Measurements from ENCODE around the gene THAP3.
"Not testable (repeated sequence)": the region's sequence is repeated elsewhere in the genome, so short reads cannot be mapped to it uniquely, and the experiment has no call there.

The THAP3 gene

GRCh38 chr1:6596886-6597776 lies 27.5 kb upstream of the THAP3 start:
- no peak for TF ChIP-seq CTCF (conservative IDR thresholded peaks at IDR 0.05; ENCODE audit: control insufficient read depth, insufficient read depth, low read depth, low read length)
- no peak for DNase-seq (ENCODE audit: low read depth)
- no peak overlapping the region for H3K4me3 ChIP-seq (ENCODE audit: control insufficient read depth, low read depth, low read length)

GRCh38 chr1:6597777-6598131 lies 26.9 kb upstream of the THAP3 start:
- H3K4me3 ChIP-seq (ENCODE audit: control insufficient read depth, low read depth, low read length) = no peak overlapping the region
- no peak for DNase-seq (ENCODE audit: low read depth)
- TF ChIP-seq CTCF (conservative IDR thresholded peaks at IDR 0.05; ENCODE audit: control insufficient read depth, insufficient read depth, low read depth, low read length) = no peak

- TF ChIP-seq CTCF (conservative IDR thresholded peaks at IDR 0.05; ENCODE audit: control insufficient read depth, insufficient read depth, low read depth, low read length) = no peak
- peak overlapping the region; percentile 93 for H3K4me3 ChIP-seq (ENCODE audit: control insufficient read depth, low read depth, low read length)
- DNase-seq (ENCODE audit: low read depth) = peak; percentile 55
Observed at GRCh38 chr1:6599141-6599975, 25.3 kb upstream of the THAP3 start.

GRCh38 chr1:6599991-6600390 lies 24.7 kb upstream of the THAP3 start:
- H3K4me3 ChIP-seq (ENCODE audit: control insufficient read depth, low read depth, low read length) = peak overlapping the region; percentile 93
- not testable (repeated sequence) for DNase-seq (ENCODE audit: low read depth)

GRCh38 chr1:6600410-6601048 lies 24.1 kb upstream of the THAP3 start:
- H3K4me3 ChIP-seq (ENCODE audit: control insufficient read depth, low read depth, low read length) = peak overlapping the region; percentile 93
- no peak for DNase-seq (ENCODE audit: low read depth)
- TF ChIP-seq CTCF (conservative IDR thresholded peaks at IDR 0.05; ENCODE audit: control insufficient read depth, insufficient read depth, low read depth, low read length) = no peak

- DNase-seq (ENCODE audit: low read depth) = peak; percentile 99
- peak overlapping the region; percentile 93 for H3K4me3 ChIP-seq (ENCODE audit: control insufficient read depth, low read depth, low read length)
- no peak for TF ChIP-seq CTCF (conservative IDR thresholded peaks at IDR 0.05; ENCODE audit: control insufficient read depth, insufficient read depth, low read depth, low read length)
Observed at GRCh38 chr1:6601049-6601922, 23.4 kb upstream of the THAP3 start.
